HepG2 (cell line): ENCODE measurements around the gene HOXD9. TPM values are rescaled to one million over a fixed set of nuclear protein-coding genes. Genes with fewer than 3 reads are reported as not detected.

ENCODE experiments used
- ATAC-seq: fragments of 200-7000 bp; cut with Tn5 transposase; 3 replicates; pipeline ENCODE4 v1.9.1; 2020; ENCODE audit warnings: mild to moderate bottlenecking, moderate library complexity
- BruUV-seq: library from RNA; stranded (reverse); fragments of 400-500 nt; replicated peaks from 2 replicates; lab custom pipeline; 2021; lab: Mats Ljungman, UMichigan
- CTCF ChIA-PET: fragments of 300-600 bp; formaldehyde crosslinking; extraction: SDS; loops from one replicate; lab custom pipeline; 2021; ENCODE audit warnings: low total read pairs, inconsistent platforms, low intra/inter-chr PET ratio; lab: Yijun Ruan, JAX
- POLR2A ChIA-PET: fragments of 350-600 bp; sonication (Branson Sonifier 250); formaldehyde crosslinking; loops from one replicate; lab custom pipeline; 2020; ENCODE audit warnings: antibody characterized with exemption, inconsistent platforms; lab: Yijun Ruan, JAX
- DNase-seq: peaks from one replicate; pipeline ENCODE4 v3.0.0-alpha.2; 2015; ENCODE audit warnings: low spot score
- FAIRE-seq: peaks from 3 replicates; lab custom pipeline; 2011; peaks lifted over from hg19 to GRCh38; lab: Jason Lieb, UNC
- H2AFZ ChIP-seq: one replicate; pipeline ENCODE4 v1.6.1; 2011; ENCODE audit warnings: low read length, inconsistent platforms
- H3K27ac ChIP-seq: fragments of 300-600 bp; 3 replicates; pipeline ENCODE4 v1.8.0; 2011; ENCODE audit warnings: mixed run types, mild to moderate bottlenecking, mixed read lengths, low read length, inconsistent platforms; ENCODE audit not compliant: insufficient read depth; ENCODE audit errors: extremely low read length
- H3K27me3 ChIP-seq, 2 experiments: fragments of 200-600 bp in 1 of 2; 2 replicates in 1 of 2; 3 replicates in 1 of 2; pipeline versions ENCODE4 v1.6.0 to v1.8.0; 2011; ENCODE audit warnings: low read length in 2 of 2, mild to moderate bottlenecking in 2 of 2, moderate library complexity in 2 of 2, inconsistent platforms in 1 of 2; ENCODE audit not compliant: insufficient read depth in 2 of 2, control insufficient read depth in 1 of 2
- H3K36me3 ChIP-seq, 2 experiments: fragments of 200-600 bp in 1 of 2; replicated peaks in 1 of 2; 2 replicates in 1 of 2; 3 replicates in 1 of 2; pipeline versions ENCODE4 v1.5.1 to v1.8.0; 2011; ENCODE audit warnings: low read length in 2 of 2, inconsistent platforms in 1 of 2; ENCODE audit not compliant: insufficient read depth in 2 of 2, control insufficient read depth in 1 of 2
- H3K4me1 ChIP-seq: 2 replicates; pipeline ENCODE4 v1.5.1; 2012; ENCODE audit warnings: low read length, inconsistent platforms; ENCODE audit not compliant: insufficient read depth
- H3K4me2 ChIP-seq: 2 replicates; pipeline ENCODE4 v1.6.0; 2011; ENCODE audit warnings: low read depth, low read length, inconsistent platforms
- H3K4me3 ChIP-seq, 3 experiments: fragments of 200-600 bp in 1 of 3; sonication (generic), shearing (Covaris generic) in 1 of 3; replicated peaks in 1 of 3; 2 replicates each; pipeline ENCODE4 v1.5.1; 2011 to 2016; ENCODE audit warnings: low read length in 3 of 3, inconsistent platforms in 2 of 3, low read depth in 2 of 3, mild to moderate bottlenecking in 2 of 3, control low read depth in 1 of 3, mixed read lengths in 1 of 3; ENCODE audit not compliant: insufficient read depth in 1 of 3
- H3K79me2 ChIP-seq: one replicate; pipeline ENCODE4 v1.6.1; 2011; ENCODE audit warnings: low read length, inconsistent platforms; ENCODE audit not compliant: insufficient read depth
- H3K9ac ChIP-seq: 2 replicates; pipeline ENCODE4 v1.6.0; 2011; ENCODE audit warnings: mild to moderate bottlenecking, low read depth, low read length, inconsistent platforms; ENCODE audit not compliant: insufficient read depth
- H3K9me3 ChIP-seq: 2 replicates; pipeline ENCODE4 v1.5.1; 2012; ENCODE audit warnings: mild to moderate bottlenecking, low read length
- H4K20me1 ChIP-seq: 2 replicates; pipeline ENCODE4 v1.6.0; 2011; ENCODE audit warnings: inconsistent platforms, mild to moderate bottlenecking, low read length, moderate library complexity; ENCODE audit not compliant: insufficient read depth
- BATF2 ChIP-seq: sonication (generic); formaldehyde crosslinking; IDR thresholded peaks from 2 replicates; pipeline ENCODE4 v1.8.0; 2022; ENCODE audit warnings: mild to moderate bottlenecking, missing genetic modification reagents, moderate library complexity
- FOXJ3 ChIP-seq: sonication (generic); formaldehyde crosslinking; IDR thresholded peaks from 2 replicates; pipeline ENCODE4 v1.4.0; 2020; ENCODE audit warnings: missing genetic modification reagents, mild to moderate bottlenecking, borderline replicate concordance
- GMEB2 ChIP-seq: IDR thresholded peaks from 2 replicates; pipeline ENCODE4 v1.6.1; 2016; ENCODE audit warnings: missing biosample characterization, missing genetic modification reagents, low read depth
- NFYC ChIP-seq: IDR thresholded peaks from 2 replicates; pipeline ENCODE4 v1.6.1; 2016; ENCODE audit warnings: missing genetic modification reagents, missing compliant biosample characterization
- NR3C1 ChIP-seq: sonication (generic); formaldehyde crosslinking; IDR thresholded peaks from 2 replicates; pipeline ENCODE4 v1.4.0; 2020; ENCODE audit warnings: missing genetic modification reagents
- PAWR ChIP-seq: sonication (generic); formaldehyde crosslinking; IDR thresholded peaks from 2 replicates; pipeline ENCODE4 v1.4.0; 2020; ENCODE audit warnings: missing genetic modification reagents, mild to moderate bottlenecking, borderline replicate concordance
- PPARG ChIP-seq: conservative IDR thresholded peaks from 2 replicates; pipeline ENCODE4 v1.6.1; 2016; ENCODE audit warnings: missing biosample characterization, missing genetic modification reagents
- RELA ChIP-seq: sonication (generic); formaldehyde crosslinking; IDR thresholded peaks from 2 replicates; pipeline ENCODE4 v1.4.0; 2020; ENCODE audit warnings: missing genetic modification reagents
- RNF2 ChIP-seq: fragments of 450-650 bp; conservative IDR thresholded peaks from 2 replicates; pipeline ENCODE4 v1.6.1; 2016; ENCODE audit warnings: low read depth
- TCF7 ChIP-seq: sonication (generic); IDR thresholded peaks from 2 replicates; pipeline ENCODE4 v1.6.1; 2016; ENCODE audit warnings: antibody characterized with exemption, low read depth
- TMF1 ChIP-seq: sonication (generic); formaldehyde crosslinking; IDR thresholded peaks from 2 replicates; pipeline ENCODE4 v1.8.1; 2022; ENCODE audit warnings: low read depth, missing genetic modification reagents
- UBTF ChIP-seq: sonication (generic); formaldehyde crosslinking; IDR thresholded peaks from 2 replicates; pipeline ENCODE4 v1.4.0; 2020; ENCODE audit warnings: mild to moderate bottlenecking, missing genetic modification reagents
- ZNF234 ChIP-seq: sonication (generic); formaldehyde crosslinking; conservative IDR thresholded peaks from 2 replicates; pipeline ENCODE4 v1.5.1; 2020; ENCODE audit warnings: mild to moderate bottlenecking, missing genetic modification reagents
- WGBS: methylation state at CpG from one replicate; pipeline ENCODE4 v1.1.6; 2017; ENCODE audit warnings: low lambda C conversion rate; 5-methylcytosine and 5-hydroxymethylcytosine counted together
- in situ Hi-C: cut with HindIII; loops from 2 replicates; pipeline ENCODE4 v1.10.0; 2017; ENCODE audit warnings: low pct_unique_long_range_greater_than_20kb; ENCODE audit not compliant: extremely low pct_ligation_motif_present
- intact Hi-C: fragments of 100-400 bp; cut with micrococcal nuclease; formaldehyde crosslinking; loops from one replicate; pipeline ENCODE4 v1.10.0; 2022; ENCODE audit not compliant: unreplicated experiment
- polyA plus RNA-seq, 8 experiments: library from polyadenylated mRNA; depleted of rRNA in 3 of 8; stranded (reverse) in 7 of 8; unstranded in 1 of 8; fragments of >200 nt; fragmentation: Illumina TruSeq in 4 of 8; extraction: Trizol in 4 of 8; gene quantifications; 2 replicates each; pipeline versions ENCODE4 v1.2.1 to v1.2.3, GENCODE V29; 2011 to 2016; ENCODE audit warnings: low read depth in 4 of 8, missing spikeins in 1 of 8, mixed read lengths in 1 of 8; ENCODE audit not compliant: insufficient read depth in 1 of 8
- total RNA-seq, 5 experiments: library from RNA; depleted of rRNA; stranded (reverse); fragments of >200 nt; fragmentation: Illumina TruSeq; extraction: Trizol; gene quantifications; 2 replicates each; pipeline ENCODE4 v1.2.3, GENCODE V29; 2016; ENCODE audit warnings: low read depth in 1 of 5

The HOXD9 gene
- total and polyA plus RNA-seq, 2 of the 13 experiments (the other 11 are each of a cell fraction or from before 2014, with no cell fraction given) = not detected

- no peaks in the 10 kb centered on the region for H4K20me1 ChIP-seq
- intact Hi-C loops = loop anchor here (1.0 to 2.0 kb wide), 4 partner anchors 88 to 723 kb away; no protein-coding TSS in a partner anchor
- no peak for DNase-seq
- H2AFZ ChIP-seq = no peak overlapping the region
- H3K4me1 ChIP-seq = peaks cover 25% of the 10 kb centered on the region
- WGBS = 6% methylated on average over 6 of the region's 6 CpGs
- POLR2A ChIA-PET = no interaction called here
- H3K4me2 ChIP-seq = no peak overlapping the region
- H3K79me2 ChIP-seq = no peaks in the 10 kb centered on the region
- TF ChIP-seq RNF2 (0 out of 2 replicates have a peak, but pooled peaks have one; percentile 19), GMEB2 (CRISPR knock-in tag) (no peak)
- CTCF ChIA-PET = interaction anchor here (1.2 to 2.1 kb wide), 3 partner anchors 399 to 722 kb away, joined by 7 to 15 read pairs (median 14); no protein-coding TSS in a partner anchor
- BruUV-seq = no TSS peak
- H3K9ac ChIP-seq = no peak overlapping the region
- H3K36me3 ChIP-seq = no peaks in the 10 kb centered on the region
- in situ Hi-C loops = no loop called here
- H3K27ac ChIP-seq = no peak overlapping the region
- FAIRE-seq = no peak
- H3K4me3 ChIP-seq = no peak overlapping the region
- no peak for ATAC-seq
- H3K27me3 ChIP-seq = peaks cover 21 to 94% of the 10 kb centered on the region in 2 experiments
- no peaks in the 10 kb centered on the region for H3K9me3 ChIP-seq
Measured at GRCh38 chr2:176088937-176089842, 33.3 kb upstream of the HOXD9 start.

GRCh38 chr2:176089843-176090395 lies 32.6 kb upstream of the HOXD9 start:
- Histone ChIP-seq H3K27me3 (peaks cover 22 to 94% of the 10 kb centered on the region in 2 experiments), H3K79me2 (no peaks in the 10 kb centered on the region), H2AFZ (no peak overlapping the region), H3K4me1 (peaks cover 25% of the 10 kb centered on the region), H3K27ac (no peak overlapping the region), H3K9me3 (no peaks in the 10 kb centered on the region), H3K9ac (no peak overlapping the region), H3K4me2 (no peak overlapping the region), H4K20me1 (no peaks in the 10 kb centered on the region), H3K4me3 (no peak overlapping the region), H3K36me3 (no peaks in the 10 kb centered on the region)
- no peak for ATAC-seq
- CTCF ChIA-PET = no interaction called here
- no peak for DNase-seq
- intact Hi-C loops = loop anchor here (2.0 kb wide), 1 partner anchor 675 kb away; no protein-coding TSS in a partner anchor
- no TSS peak for BruUV-seq
- no peak for FAIRE-seq
- in situ Hi-C loops = no loop called here
- POLR2A ChIA-PET = no interaction called here
- TF ChIP-seq NFYC (no peak), RELA (CRISPR knock-in tag) (no peak), ZNF234 (no peak), PPARG (CRISPR knock-in tag) (no peak), BATF2 (no peak), FOXJ3 (no peak), NR3C1 (CRISPR knock-in tag) (no peak), TCF7 (no peak), UBTF (CRISPR knock-in tag) (no peak), PAWR (CRISPR knock-in tag) (no peak), TMF1 (CRISPR knock-in tag) (no peak)
